MM.1S (cell line): ENCODE results near the gene ZNF568.

Experiments
- DNase-seq: peaks from one replicate; pipeline ENCODE4 v3.0.0-alpha.2; 2015
- H2AFZ ChIP-seq: fragments of 300-600 bp; sonication (generic); 2 replicates; pipeline ENCODE4 v1.6.0; 2016; ENCODE audit warnings: antibody characterized with exemption, low read length
- H3F3A ChIP-seq: fragments of 300-600 bp; sonication (generic); 2 replicates; pipeline ENCODE4 v1.6.1; 2016; ENCODE audit warnings: mild to moderate bottlenecking, antibody characterized with exemption, low read length, moderate library complexity, mixed read lengths; ENCODE audit not compliant: insufficient read depth
- H3K27ac ChIP-seq: fragments of 300-600 bp; sonication (generic); 2 replicates; pipeline ENCODE4 v1.5.1; 2016; ENCODE audit warnings: mild to moderate bottlenecking, low read length
- H3K27me3 ChIP-seq: fragments of 300-600 bp; sonication (generic); replicated peaks from 2 replicates; pipeline ENCODE4 v1.6.0; 2016; ENCODE audit warnings: low read length; ENCODE audit not compliant: insufficient read depth
- H3K36me3 ChIP-seq: fragments of 300-600 bp; sonication (generic); replicated peaks from 2 replicates; pipeline ENCODE4 v1.6.1; 2016; ENCODE audit warnings: mild to moderate bottlenecking, low read length, mixed read lengths; ENCODE audit not compliant: insufficient read depth
- H3K4me1 ChIP-seq: fragments of 300-600 bp; sonication (generic); 2 replicates; pipeline ENCODE4 v1.6.1; 2016; ENCODE audit warnings: low read length, mixed read lengths
- H3K4me2 ChIP-seq: fragments of 300-600 bp; sonication (generic); 2 replicates; pipeline ENCODE4 v1.6.0; 2016; ENCODE audit warnings: low read depth, low read length
- H3K4me3 ChIP-seq: fragments of 300-600 bp; sonication (generic); 2 replicates; pipeline ENCODE4 v1.5.1; 2016; ENCODE audit warnings: low read length, mixed read lengths
- H3K79me2 ChIP-seq: fragments of 300-600 bp; sonication (generic); 2 replicates; pipeline ENCODE4 v1.6.1; 2016; ENCODE audit warnings: mixed run types, low read length, mixed read lengths
- H3K9ac ChIP-seq: fragments of 300-600 bp; sonication (generic); 2 replicates; pipeline ENCODE4 v1.6.1; 2016; ENCODE audit warnings: low read length, mixed read lengths
- H3K9me2 ChIP-seq: fragments of 300-600 bp; sonication (generic); replicated peaks from 2 replicates; pipeline ENCODE4 v1.6.1; 2016; ENCODE audit warnings: mild to moderate bottlenecking, low read length, mixed read lengths; ENCODE audit not compliant: insufficient read depth
- H3K9me3 ChIP-seq: fragments of 300-600 bp; sonication (generic); replicated peaks from 2 replicates; pipeline ENCODE4 v1.6.1; 2016; ENCODE audit warnings: mild to moderate bottlenecking, low read length, mixed read lengths; ENCODE audit not compliant: insufficient read depth
- H4K20me1 ChIP-seq: fragments of 300-600 bp; sonication (generic); 2 replicates; pipeline ENCODE4 v1.6.1; 2016; ENCODE audit warnings: mild to moderate bottlenecking, low read length, moderate library complexity, mixed read lengths; ENCODE audit not compliant: insufficient read depth
- CTCF ChIP-seq: fragments of 300-600 bp; sonication (generic); IDR thresholded peaks from 2 replicates; pipeline ENCODE4 v1.5.1; 2016; ENCODE audit warnings: antibody characterized with exemption, low read length, mixed read lengths
- EZH2 ChIP-seq: fragments of 300-600 bp; sonication (generic); optimal IDR thresholded peaks from 2 replicates; pipeline ENCODE3; 2017; ENCODE audit warnings: low read depth, mild to moderate bottlenecking, antibody characterized with exemption, low read length, mixed read lengths
- EZH2phosphoT487 ChIP-seq: fragments of 300-600 bp; sonication (generic); IDR thresholded peaks from 2 replicates; pipeline ENCODE4 v1.6.1; 2018; ENCODE audit warnings: antibody characterized with exemption, low read length

ZNF568 gene

GRCh38 chr19:36915992-36916830 is at the start of gene ZNF568, which contains the start of gene ZNF829:
Gene ZNF568, plus strand, starts transcription at chr19:36916332. Its CDS starts 6,439 bp downstream, at chr19:36922771.
Gene ZNF829, minus strand, starts transcription at chr19:36916291. Its CDS starts 1,124 bp downstream, at chr19:36915167.
- peak within 1 kb of the TSS; percentile 42; the same call in 1 of the 2 replicates for H2AFZ ChIP-seq

GRCh38 chr19:36876993-36877938 is 38.9 kb upstream of the ZNF568 start:
- H3K79me2 ChIP-seq, result no peaks in the 10 kb centered on the region
- H3K27me3 ChIP-seq, result no peaks in the 10 kb centered on the region
- TF ChIP-seq EZH2phosphoT487 (no peak), EZH2 (no peak), CTCF (no peak)
- H3K9me2 ChIP-seq, result no peaks in the 10 kb centered on the region
- H2AFZ ChIP-seq, result no peak overlapping the region
- no peak overlapping the region for H3K4me3 ChIP-seq
- H3K4me2 ChIP-seq, result no peak overlapping the region
- H3K36me3 ChIP-seq, result no peaks in the 10 kb centered on the region
- H3K9ac ChIP-seq, result no peak overlapping the region
- no peak for DNase-seq
- H3K27ac ChIP-seq, result no peak overlapping the region
- H3K9me3 ChIP-seq, result no peaks in the 10 kb centered on the region
- no peaks in the 10 kb centered on the region for H3K4me1 ChIP-seq
- H4K20me1 ChIP-seq, result no peaks in the 10 kb centered on the region
- H3F3A ChIP-seq, result no peaks in the 10 kb centered on the region

More at GRCh38 chr19:36915992-36916830, at the start of gene ZNF568, which contains the start of gene ZNF829:
- Histone ChIP-seq H3K79me2 (no peaks in the 10 kb centered on the region), H3K9ac (no peak within 1 kb of the TSS), H3K27ac (no peak within 1 kb of the TSS), H3K4me2 (no peak within 1 kb of the TSS), H3K9me2 (no peaks in the 10 kb centered on the region), H3K36me3 (no peaks in the 10 kb centered on the region), H3K27me3 (no peaks in the 10 kb centered on the region), H3K4me3 (peak within 1 kb of the TSS; percentile 41), H4K20me1 (no peaks in the 10 kb centered on the region), H3K9me3 (no peaks in the 10 kb centered on the region), H3K4me1 (no peaks in the 10 kb centered on the region), H3F3A (no peaks in the 10 kb centered on the region)
- peak; percentile 49 for DNase-seq
- no peak for TF ChIP-seq CTCF
- no peak for TF ChIP-seq EZH2phosphoT487

- H3K4me2 ChIP-seq, result no peak overlapping the region
- TF ChIP-seq EZH2phosphoT487, result no peak
- no peaks in the 10 kb centered on the region for H3K4me1 ChIP-seq
- H4K20me1 ChIP-seq, result no peaks in the 10 kb centered on the region
- no peak for DNase-seq
- H3K79me2 ChIP-seq, result no peaks in the 10 kb centered on the region
- H3K27ac ChIP-seq, result no peak overlapping the region
- no peaks in the 10 kb centered on the region for H3F3A ChIP-seq
- H3K36me3 ChIP-seq, result no peaks in the 10 kb centered on the region
- H3K9me2 ChIP-seq, result no peaks in the 10 kb centered on the region
- no peaks in the 10 kb centered on the region for H3K27me3 ChIP-seq
- H3K9me3 ChIP-seq, result no peaks in the 10 kb centered on the region
- no peak overlapping the region for H2AFZ ChIP-seq
- H3K9ac ChIP-seq, result no peak overlapping the region
- no peak overlapping the region for H3K4me3 ChIP-seq
Observed at GRCh38 chr19:36891768-36892357, 24.3 kb upstream of the ZNF568 start.
